ENCODE data around the gene THOC2.
A peak's percentile ranks its signal among the peaks of the same experiment; 100 is the strongest.
"Not testable (repeated sequence)": the region's sequence is repeated elsewhere in the genome, so short reads cannot be mapped to it uniquely, and the experiment has no call there.

THOC2 gene

GRCh38 chrX:123736333-123736921 is 3.6 kb upstream of the THOC2 start:
- DNase-seq (ENCODE audit: low read depth): peak; percentile 78
- H3K4me3 ChIP-seq (ENCODE audit: control insufficient read depth, low read depth, low read length): no peak overlapping the region
- TF ChIP-seq, protein P1, sequence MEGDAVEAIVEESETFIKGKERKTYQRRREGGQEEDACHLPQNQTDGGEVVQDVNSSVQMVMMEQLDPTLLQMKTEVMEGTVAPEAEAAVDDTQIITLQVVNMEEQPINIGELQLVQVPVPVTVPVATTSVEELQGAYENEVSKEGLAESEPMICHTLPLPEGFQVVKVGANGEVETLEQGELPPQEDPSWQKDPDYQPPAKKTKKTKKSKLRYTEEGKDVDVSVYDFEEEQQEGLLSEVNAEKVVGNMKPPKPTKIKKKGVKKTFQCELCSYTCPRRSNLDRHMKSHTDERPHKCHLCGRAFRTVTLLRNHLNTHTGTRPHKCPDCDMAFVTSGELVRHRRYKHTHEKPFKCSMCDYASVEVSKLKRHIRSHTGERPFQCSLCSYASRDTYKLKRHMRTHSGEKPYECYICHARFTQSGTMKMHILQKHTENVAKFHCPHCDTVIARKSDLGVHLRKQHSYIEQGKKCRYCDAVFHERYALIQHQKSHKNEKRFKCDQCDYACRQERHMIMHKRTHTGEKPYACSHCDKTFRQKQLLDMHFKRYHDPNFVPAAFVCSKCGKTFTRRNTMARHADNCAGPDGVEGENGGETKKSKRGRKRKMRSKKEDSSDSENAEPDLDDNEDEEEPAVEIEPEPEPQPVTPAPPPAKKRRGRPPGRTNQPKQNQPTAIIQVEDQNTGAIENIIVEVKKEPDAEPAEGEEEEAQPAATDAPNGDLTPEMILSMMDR (conservative IDR thresholded peaks at IDR 0.05; ENCODE audit: control insufficient read depth, insufficient read depth, low read depth, low read length): no peak

- DNase-seq (ENCODE audit: low read depth); H3K4me3 ChIP-seq (ENCODE audit: control insufficient read depth, low read depth, low read length): not testable (repeated sequence)
Observed at GRCh38 chrX:123735137-123735536, 2.3 kb upstream of the THOC2 start.

DNA sequence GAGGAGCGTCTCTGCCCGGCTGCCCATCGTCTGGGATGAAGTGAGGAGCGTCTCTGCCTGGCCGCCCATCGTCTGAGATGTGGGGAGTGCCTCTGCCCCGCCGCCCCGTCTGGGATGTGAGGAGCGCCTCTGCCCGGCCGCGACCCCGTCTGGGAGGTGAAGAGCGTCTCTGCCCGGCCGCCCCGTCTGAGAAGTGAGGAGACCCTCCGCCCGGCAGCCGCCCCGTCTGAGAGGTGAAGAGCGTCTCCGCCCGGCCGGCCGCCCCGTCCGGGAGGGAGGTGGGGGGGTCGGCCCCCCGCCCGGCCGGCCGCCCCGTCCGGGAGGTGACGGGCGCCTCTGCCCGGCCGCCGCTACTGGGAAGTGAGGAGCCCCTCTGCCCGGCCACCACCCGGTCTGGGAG is 1.2 kb upstream of the THOC2 start:
- H3K4me3 ChIP-seq (ENCODE audit: control insufficient read depth, low read depth, low read length); DNase-seq (ENCODE audit: low read depth): not testable (repeated sequence)

- no peak for DNase-seq (ENCODE audit: low read depth)
- TF ChIP-seq, protein P1 (conservative IDR thresholded peaks at IDR 0.05; ENCODE audit: control insufficient read depth, insufficient read depth, low read depth, low read length): no peak
- H3K4me3 ChIP-seq (ENCODE audit: control insufficient read depth, low read depth, low read length): peak overlapping the region; percentile 85
Observed at GRCh38 chrX:123731987-123732669, 724 bp downstream of the THOC2 start.

GRCh38 chrX:123731258-123731986 is 1.4 kb downstream of the THOC2 start:
- peak overlapping the region; percentile 85 for H3K4me3 ChIP-seq (ENCODE audit: control insufficient read depth, low read depth, low read length)
- TF ChIP-seq, protein P1 (conservative IDR thresholded peaks at IDR 0.05; ENCODE audit: control insufficient read depth, insufficient read depth, low read depth, low read length): no peak
- DNase-seq (ENCODE audit: low read depth): peak; percentile 35

DNA sequence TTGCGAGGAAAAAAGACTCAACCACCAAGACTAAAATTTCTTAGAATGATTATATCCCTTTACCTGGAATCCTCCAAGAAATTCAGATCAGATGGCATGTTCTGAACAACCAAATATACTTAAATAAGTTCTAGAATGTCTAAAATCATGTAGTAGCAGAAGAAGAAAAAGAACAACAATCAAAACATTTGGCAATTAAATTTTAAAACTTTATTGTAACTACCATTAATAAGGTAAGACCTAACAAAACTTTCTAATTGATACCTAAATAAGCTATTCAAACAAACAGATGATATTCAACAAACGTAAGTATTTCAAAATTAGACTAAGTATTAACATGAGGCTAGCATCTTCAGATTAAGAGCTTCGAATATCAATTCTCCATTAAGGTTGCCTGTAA is 4.3 kb downstream of the THOC2 start:
- H3K4me3 ChIP-seq (ENCODE audit: control insufficient read depth, low read depth, low read length): no peak overlapping the region
- TF ChIP-seq, protein P1 (conservative IDR thresholded peaks at IDR 0.05; ENCODE audit: control insufficient read depth, insufficient read depth, low read depth, low read length): no peak
- no peak for DNase-seq (ENCODE audit: low read depth)

DNA sequence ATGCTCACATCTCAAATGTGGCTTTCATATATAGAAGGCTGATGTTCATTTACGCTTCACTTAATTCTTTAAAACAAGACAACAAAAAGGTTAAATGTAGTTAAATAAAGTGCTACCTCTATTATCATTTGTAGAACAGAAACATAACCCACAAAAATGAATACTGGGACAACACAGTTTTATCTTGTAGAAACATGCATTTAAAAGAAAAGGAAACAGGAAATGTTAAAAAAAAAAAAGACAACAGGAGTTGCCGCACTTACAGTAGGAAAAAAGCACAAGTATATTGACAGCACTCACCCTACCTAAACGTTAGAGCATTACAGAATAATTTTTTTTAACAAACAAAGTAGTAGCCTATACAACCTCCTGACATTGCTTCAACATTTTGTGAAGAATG is 4.8 kb downstream of the THOC2 start:
- no peak overlapping the region for H3K4me3 ChIP-seq (ENCODE audit: control insufficient read depth, low read depth, low read length)
- TF ChIP-seq, protein P1 (conservative IDR thresholded peaks at IDR 0.05; ENCODE audit: control insufficient read depth, insufficient read depth, low read depth, low read length): no peak
- DNase-seq (ENCODE audit: low read depth): no peak

- not testable (repeated sequence) for DNase-seq (ENCODE audit: low read depth); H3K4me3 ChIP-seq (ENCODE audit: control insufficient read depth, low read depth, low read length)
Observed at GRCh38 chrX:123722193-123722592, 10.7 kb downstream of the THOC2 start.
